Measurements from ENCODE around the gene RFX1.
A peak's percentile ranks its signal among the peaks of the same experiment; 100 is the strongest.
"Not testable (repeated sequence)": the region's sequence is repeated elsewhere in the genome, so short reads cannot be mapped to it uniquely, and the experiment has no call there.

Gene RFX1

GRCh38 chr19:14006085-14006765, at the start of gene RFX1:
TSS of gene RFX1 (minus strand) at chr19:14006320. CDS start at chr19:13993843, 12,477 bp downstream.
- DNase-seq: peak; percentile 99

DNA sequence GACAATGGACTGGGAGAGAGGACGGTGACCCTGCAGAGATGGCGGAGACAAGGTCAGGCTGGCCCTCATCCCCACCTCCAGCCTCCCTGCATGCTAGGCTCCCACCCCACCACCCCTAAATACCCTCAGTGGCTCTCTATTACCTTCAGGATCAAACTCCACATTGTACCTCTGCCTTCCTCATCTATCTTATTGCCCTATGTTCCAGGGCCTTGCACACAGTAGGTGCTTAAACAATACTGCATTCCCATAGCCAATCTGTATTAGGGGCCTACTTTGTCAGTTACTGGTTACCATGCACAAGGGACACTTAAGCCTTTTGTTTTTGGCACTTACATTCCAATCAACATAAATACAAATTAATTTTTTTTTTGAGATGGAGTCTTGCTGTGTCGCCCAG, 49.3 kb upstream of the RFX1 start:
- DNase-seq: no peak

DNA sequence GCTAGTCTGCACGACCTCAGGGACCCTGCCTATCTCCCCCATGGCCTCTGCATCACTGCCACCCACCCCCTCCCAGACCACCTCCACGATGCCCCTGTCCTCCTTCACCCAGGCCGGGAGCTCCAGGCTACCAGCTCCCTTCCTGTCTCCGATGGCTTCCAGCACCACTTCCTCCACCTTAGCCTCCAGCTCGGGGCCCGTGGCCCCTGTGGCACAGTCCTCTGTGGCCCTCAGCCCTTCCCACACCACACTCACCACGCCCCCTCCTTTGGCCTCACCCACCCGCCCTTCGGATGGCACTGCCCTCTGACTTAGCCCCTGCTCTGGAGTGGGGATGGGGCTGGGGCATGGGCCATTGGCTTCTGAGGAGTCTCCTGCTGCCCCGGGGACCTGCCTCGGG, 48.6 kb upstream of the RFX1 start:
- DNase-seq: no peak

DNA sequence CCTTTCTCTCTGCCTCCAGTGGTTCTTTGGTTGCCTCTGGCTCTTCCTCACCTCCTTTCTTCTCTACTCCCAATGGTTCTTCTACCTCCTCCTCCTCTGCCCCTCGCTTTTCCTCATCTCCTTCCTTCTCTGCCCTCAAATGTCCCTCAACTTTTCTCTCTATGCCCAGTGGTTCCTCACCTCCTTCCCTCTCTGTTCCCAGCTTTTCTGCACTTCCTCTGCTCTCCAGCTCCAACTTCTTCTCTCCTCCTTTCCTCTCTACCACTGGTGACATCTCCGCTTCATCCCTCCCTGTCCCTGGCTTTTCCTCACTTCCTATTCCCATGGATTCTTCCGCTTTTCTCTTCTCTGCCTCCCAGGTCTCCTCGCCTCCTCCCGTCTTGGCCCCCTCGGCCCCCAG, 48.0 kb upstream of the RFX1 start:
- DNase-seq: no peak

DNA sequence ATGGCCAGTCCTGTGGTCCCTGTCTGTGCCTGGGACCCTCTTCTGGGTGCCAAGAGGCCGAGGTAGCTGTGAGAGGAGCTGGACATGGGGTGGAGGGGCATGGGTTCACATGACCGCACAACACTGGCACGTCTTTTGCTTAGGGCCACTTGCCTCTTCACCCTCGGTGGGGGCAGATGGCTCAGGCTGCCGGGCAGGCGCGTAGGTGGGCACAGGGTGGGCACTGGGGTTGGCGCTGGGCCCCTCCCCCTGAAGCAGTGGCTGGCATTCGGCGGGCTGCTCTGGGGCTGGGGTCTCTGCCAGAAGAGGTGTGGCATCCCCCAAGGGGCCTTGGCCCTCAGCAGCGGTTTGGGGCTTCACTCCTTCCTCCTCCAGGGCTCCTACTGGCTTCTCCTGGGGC, 47.4 kb upstream of the RFX1 start:
- no peak for DNase-seq

GRCh38 chr19:14053032-14053431, 46.9 kb upstream of the RFX1 start:
- DNase-seq: no peak

DNA sequence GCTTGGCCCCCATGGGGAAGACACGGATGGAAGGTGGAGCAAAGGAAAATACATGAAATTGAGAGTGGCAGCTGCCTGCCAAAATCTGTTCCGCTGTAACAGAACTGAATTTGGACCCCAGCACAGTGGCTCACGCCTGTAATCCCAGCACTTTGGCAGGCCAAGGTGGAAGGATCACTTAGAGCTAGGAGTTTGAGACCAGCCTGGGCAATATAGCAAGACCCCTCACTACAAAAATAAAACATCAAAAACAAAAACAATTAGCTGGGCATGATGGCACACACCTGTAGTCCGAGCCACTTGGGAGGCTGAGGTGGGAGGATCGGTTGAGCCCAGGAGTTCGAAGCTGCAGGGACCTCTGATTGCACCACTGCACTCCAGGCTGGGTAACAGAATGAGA, 46.4 kb upstream of the RFX1 start:
- no peak for DNase-seq

DNA sequence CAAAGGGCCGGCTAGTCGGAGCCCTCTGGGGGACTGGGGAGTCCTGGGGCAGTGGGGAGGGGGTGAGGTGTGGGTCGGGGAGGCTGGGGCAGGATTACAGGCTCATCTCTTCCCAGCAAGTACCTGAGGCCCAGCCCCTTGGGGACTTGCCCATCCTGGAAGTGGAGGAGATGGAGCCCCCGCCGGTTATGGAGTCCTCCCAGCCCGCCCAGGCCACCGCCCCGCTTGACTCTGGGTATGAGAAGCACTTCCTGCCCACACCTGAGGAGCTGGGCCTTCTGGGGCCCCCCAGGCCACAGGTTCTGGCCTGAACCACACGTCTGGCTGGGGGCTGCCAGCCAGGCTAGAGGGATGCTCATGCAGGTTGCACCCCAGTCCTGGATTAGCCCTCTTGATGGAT, 45.9 kb upstream of the RFX1 start:
- no peak for DNase-seq

DNA sequence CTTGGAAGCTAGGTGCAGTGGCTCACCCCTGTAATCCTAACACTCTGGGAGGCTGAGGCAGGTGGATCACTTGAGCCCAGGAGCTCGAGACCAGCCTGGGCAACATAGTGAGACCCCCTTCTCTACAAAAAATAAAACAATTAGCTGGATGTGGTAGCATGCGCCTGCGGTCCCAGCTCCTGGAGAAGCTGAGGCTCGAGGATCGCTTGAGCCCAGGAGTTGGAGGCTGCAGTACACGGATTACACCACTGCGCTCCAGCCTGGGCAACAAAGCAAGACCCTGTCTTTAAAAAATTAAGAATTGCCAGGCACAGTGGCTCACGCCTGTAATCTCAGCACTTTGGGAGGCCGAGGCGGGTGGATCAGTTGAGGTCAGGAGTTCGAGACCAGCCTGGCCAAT, 44.8 kb upstream of the RFX1 start:
- not testable (repeated sequence) for DNase-seq

DNA sequence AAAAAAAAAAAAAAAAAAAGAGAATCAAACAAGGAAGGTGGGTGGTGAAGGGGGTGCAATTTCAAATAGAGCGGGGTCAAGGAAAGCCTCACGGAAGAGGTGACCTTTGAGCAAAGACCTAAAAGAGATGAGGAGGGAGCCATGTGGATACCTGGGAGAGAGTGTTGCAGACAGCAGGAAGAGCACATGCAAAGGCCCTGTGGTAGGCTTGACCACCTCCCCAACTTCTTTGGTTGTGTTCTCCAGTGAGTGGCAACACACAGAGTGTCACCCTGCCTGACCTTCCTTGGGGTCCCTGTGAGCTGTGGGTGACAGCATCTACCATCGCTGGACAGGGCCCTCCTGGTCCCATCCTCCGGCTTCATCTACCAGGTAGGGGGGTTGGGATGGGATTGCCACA, 44.4 kb upstream of the RFX1 start:
- DNase-seq: no peak

DNA sequence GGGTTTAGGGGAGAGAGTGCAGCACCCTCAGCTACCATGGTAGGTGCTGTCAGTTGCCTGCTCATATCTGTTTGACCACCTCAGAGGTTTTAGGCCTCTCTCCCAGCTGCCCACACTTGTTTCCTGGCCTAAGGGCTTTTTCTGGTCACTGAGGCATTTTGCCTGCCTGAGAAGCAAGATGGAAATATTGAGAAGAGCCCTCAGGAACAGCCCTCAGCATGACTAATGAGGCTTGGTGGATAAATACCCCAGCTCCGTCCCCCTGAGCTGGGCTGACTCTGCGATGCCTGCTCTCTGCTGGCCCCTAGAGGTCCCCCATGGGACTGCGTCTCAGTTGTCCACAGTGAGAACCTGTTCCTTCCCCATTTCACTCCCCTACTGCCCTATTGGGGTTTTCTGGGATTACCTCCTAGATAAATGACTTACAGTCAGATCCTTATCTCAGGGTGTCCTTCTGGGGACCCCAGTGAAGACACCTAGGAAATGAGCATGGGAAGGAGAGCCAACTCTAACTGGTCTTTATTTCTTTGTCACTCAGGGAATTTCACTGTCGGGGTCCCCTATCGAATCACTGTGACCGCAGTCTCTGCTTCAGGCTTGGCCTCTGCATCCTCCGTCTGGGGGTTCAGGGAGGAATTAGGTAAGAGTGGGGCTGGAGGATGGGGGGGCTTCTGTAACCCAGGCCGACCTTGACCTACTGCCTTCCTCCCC, 42.5 kb upstream of the RFX1 start:
- peak; percentile 74 for DNase-seq

DNA sequence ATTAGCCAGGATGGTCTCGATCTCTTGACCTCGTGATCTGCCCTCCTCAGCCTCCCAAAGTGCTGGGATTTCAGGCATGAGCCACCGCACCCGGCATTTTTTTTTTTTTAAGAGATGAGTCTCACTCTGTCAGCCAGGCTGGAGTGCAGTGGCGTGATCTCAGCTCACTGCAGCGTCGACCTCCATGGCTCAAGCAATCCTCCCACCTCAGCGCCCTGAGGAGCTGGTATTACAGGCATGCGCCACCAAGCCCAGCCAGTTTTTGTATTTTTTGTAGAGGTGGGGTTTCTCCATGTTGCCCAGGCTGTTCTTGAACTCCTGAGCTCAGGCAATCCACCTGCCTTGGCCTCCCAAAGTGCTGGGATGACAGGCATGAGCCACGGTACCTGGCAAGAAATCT, 41.7 kb upstream of the RFX1 start:
- not testable (repeated sequence) for DNase-seq

DNA sequence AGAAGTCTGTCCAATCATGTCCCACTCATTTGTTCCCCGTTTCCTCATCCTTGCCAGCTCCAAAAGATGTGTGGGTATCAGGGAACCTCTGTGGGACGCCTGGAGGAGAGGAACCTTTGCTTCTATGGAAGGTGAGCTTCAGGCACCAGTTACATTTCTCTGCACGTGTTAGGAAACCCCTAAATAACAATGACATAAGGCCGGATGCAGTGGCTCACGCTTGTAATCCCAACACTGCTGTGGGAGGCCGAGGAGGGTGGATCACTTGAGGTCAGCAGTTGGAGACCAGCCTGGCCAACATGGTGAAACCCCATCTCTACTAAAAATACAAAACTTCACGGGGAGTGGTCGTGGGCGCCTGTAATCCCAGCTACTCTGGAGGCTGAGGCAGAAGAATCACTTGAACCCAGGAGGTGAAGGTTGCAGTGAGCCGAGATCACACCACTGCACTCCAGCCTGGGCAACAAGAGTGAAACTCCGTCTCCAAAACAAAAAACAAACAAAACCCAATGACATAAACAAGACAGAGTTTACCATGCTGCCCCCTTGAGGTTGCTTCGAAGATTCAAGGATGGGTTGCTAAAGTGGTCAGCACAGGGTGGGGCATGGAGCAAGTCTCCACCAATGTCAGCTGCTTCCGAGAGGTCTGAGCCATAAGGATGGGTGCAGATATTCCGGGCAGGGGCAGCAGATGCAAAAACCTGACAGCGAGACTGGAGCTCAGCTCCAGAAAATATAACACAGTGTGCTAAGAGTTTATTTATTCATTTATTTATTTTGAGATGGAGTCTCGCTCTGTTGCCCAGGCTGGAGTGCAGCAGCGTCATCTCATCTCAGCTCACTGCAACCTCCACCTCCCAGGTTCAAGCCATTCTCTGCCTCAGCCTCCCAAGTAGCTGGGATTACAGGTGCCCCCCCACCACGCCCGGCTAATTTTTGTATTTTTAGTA, 36.8 kb upstream of the RFX1 start:
- peak; percentile 85 for DNase-seq

- no peak for DNase-seq
Observed at GRCh38 chr19:14039181-14039580, 33.1 kb upstream of the RFX1 start.

- DNase-seq: no peak
Observed at GRCh38 chr19:14035706-14036105, 29.6 kb upstream of the RFX1 start.

DNA sequence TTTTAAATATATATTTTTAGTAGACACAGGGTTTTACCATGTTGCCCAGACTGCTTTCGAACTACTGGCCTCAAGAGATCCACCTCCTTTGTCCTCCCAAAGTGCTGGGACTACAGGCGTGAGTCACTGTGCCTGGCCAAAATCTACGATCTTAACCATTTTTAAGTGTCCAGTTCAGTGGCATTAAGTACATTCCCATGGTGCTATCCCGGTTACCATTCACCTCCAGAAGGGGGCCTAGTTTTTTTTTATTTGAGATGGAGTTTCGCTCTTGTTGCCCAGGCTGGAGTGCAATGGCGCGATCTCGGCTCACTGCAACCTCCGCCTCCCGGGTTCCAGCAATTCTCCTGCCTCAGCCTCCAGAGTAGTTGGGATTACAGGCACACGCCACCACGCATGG, 29.0 kb upstream of the RFX1 start:
- not testable (repeated sequence) for DNase-seq

GRCh38 chr19:14033946-14034345, 27.8 kb upstream of the RFX1 start:
- DNase-seq: no peak

DNA sequence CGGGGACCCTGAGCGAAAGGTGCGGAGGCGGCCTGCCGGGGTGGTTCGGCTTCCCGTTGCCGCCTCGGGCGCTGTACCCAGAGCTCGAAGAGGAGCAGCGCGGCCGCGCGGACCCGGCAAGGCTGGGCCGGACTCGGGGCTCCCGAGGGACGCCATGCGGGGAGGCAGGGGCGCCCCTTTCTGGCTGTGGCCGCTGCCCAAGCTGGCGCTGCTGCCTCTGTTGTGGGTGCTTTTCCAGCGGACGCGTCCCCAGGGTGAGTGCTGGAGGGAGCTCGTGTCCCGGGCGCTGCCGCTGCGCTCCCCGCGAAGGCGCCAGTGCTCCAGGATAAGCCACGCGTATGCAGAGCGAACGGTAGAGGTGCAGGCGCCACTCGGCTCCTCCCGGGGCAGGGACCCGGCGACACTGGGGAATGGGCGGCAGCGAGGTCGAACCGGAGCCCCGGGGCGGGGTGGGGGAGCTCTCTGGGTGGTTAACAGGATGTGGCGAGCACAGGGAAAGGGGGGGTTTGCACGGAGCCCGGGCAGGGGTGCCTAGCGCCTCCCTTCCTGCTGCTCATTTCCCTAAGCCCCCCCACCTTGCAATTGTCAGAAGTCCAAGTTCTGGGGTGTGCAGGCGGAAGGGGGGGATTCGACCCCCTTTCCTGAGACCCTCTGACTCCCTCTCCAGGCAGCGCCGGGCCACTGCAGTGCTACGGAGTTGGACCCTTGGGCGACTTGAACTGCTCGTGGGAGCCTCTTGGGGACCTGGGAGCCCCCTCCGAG, 25.8 kb upstream of the RFX1 start, which contains the start of gene IL27RA:
TSS of gene IL27RA (plus strand) at position 44 of the 762 bp plus-strand sequence. CDS start at position 155, 111 bp downstream.
- DNase-seq: peak; percentile 84

DNA sequence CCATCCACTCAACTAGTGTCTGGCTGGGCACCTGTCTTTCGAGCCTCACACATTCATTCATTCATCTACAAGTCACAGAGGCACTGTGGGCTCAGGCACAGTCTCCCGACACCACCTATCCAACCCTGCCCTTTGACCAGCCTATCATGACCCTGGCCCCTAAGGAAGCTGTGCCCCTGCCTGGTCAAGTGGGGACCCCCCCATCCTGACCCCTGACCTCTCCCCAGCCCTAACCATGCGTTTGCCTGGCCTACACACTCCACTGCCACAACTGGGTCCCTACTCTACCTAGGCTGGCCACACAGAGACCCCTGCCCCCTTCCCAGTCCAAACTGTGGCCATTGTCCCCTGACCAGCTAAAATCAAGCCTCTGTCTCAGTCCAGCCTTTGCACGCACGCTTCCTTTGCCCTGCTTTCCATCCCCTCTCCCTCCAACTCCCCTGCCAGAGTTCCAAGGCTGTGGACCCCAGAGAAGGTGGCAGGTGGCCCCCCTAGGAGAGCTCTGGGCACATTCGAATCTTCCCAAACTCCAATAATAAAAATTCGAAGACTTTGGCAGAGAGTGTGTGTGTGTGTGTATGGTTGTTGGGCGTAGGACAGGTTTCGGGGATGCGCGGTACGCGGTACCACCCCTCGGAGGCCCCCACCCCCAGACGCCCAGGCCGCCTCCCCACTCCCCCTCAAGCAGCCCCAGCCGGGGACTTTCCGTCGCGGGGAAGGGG, 25.0 kb upstream of the RFX1 start:
- DNase-seq: no peak

DNA sequence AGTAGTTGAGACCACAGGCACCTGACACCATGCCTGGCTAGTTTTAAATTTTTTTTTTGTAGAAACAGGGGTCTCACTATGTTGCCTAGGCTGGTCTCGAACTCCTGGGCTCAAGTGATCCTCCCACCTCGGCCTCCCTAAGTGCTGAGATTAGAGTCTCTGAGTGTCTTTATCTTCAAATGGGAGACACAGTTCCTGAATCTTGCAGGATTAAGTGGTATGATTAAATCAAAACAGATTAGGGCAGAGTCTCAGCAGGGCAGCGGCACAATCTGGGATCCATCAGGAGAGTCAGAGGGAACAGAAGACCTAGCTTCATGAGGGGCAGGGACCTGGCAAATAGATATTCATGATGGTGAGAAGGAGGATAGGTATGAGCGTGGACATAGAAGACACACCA, 22.8 kb upstream of the RFX1 start:
- no peak for DNase-seq

DNA sequence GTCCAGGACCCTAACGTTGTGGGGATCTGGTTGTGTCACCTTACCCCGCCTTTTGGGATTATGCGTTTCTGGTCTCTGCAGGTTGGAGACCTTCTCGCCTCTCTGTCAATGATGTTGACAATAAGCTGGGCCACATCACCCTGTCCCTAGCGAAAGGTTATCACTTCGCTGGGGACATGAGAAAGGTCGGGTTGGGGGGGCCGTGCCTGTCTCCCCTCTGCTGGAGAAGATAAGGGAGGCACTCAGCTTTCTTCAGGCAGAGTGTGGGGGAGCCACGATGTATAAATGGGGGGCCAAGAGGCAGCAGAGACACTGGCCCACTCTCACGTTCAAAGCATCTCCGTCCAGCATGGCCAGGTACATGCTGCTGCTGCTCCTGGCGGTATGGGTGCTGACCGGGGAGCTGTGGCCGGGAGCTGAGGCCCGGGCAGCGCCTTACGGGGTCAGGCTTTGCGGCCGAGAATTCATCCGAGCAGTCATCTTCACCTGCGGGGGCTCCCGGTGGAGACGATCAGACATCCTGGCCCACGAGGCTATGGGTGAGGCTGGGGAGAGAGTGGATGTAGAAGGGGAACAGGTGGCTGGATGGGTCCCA, 21.8 kb upstream of the RFX1 start, which contains the start of gene RLN3:
TSS of gene RLN3 (plus strand) at position 293 of the 595 bp plus-strand sequence. CDS start at position 350, 57 bp downstream.
- no peak for DNase-seq
